Natural killer cell treated with Interleukin-12 subunit alpha and Interleukin-12 subunit beta and Interleukin-15 and Interleukin-18, amount 100 ng/mL, for 72 hours (primary cell): ENCODE results near the gene TMEM59. TPM values are rescaled to one million over a fixed set of nuclear protein-coding genes. Genes with fewer than 3 reads are reported as not detected.
"Not testable (repeated sequence)": the region's sequence is repeated elsewhere in the genome, so short reads cannot be mapped to it uniquely, and the experiment has no call there.

Source experiments
- ATAC-seq, 2 donors: fragments of 150-1000 bp; cut with Tn5 transposase in 1 of 2; sonication (Bioruptor Pico), chemical (Tn5 transposase) in 1 of 2; 2 replicates each; pipeline ENCODE4 v1.10.0; 2021
- DNase-seq: peaks from one replicate; pipeline ENCODE4 v3.0.0; 2022; ENCODE audit warnings: low spot score
- H3K27ac Mint-ChIP-seq, 2 donors: 1 replicate in 1 of 2; 2 replicates in 1 of 2; pipeline ENCODE4 v1.8.0; 2022; ENCODE audit warnings: mixed read lengths in 2 of 2, mild to moderate bottlenecking in 1 of 2, moderate library complexity in 1 of 2
- H3K27me3 Mint-ChIP-seq, 2 donors: 1 replicate in 1 of 2; 2 replicates in 1 of 2; pipeline ENCODE4 v1.8.0; 2022; ENCODE audit warnings: mixed read lengths in 2 of 2
- H3K36me3 Mint-ChIP-seq: one replicate; pipeline ENCODE4 v1.8.0; 2022; ENCODE audit warnings: mixed read lengths
- H3K4me1 Mint-ChIP-seq, 2 donors: 1 replicate in 1 of 2; 2 replicates in 1 of 2; pipeline ENCODE4 v1.8.0; 2022; ENCODE audit warnings: low read depth in 2 of 2, mixed read lengths in 2 of 2, mild to moderate bottlenecking in 1 of 2
- H3K4me3 Mint-ChIP-seq: one replicate; pipeline ENCODE4 v1.8.0; 2022; ENCODE audit warnings: mixed read lengths
- H3K9me3 Mint-ChIP-seq: 2 replicates; pipeline ENCODE4 v1.8.0; 2022; ENCODE audit warnings: mixed read lengths
- total RNA-seq, 2 donors: library from RNA; stranded (reverse); gene quantifications; one replicate each; pipeline ENCODE4 v1.2.3, GENCODE V29; 2022

The TMEM59 gene
- total RNA-seq, 2 donors from 2014 or later, result 85.9 to 239 TPM

DNA sequence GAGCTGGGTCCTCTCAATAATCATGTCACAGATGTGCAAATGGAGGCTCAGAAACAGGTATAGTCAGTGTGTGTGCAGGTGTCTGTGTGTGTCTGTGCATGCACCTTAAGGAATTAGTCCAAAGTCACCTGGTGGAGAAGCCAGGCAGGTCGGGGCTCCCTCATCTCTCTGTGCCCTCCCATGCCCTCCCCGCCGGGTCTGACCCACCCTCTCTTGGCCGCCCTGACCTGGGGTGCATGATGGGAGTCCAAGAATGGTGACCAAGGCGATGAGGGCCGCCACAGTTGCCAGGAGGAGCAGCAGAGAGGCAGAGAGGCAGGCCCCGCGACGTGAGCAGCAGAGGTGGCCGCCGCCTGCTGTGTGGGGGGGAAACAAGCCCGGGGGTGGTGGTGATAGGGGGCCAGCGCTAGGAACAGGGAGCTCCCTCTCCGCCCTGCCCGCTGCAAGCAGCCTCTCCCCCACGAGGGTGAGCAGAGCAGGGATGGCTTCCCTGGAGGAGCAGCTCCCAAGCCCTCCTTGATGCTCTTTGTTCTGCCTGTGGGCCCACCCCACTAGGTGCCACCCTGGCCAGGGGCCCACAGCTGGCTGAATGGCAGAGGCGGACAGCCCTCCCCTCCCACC, 38.9 kb downstream of the TMEM59 start:
- H3K4me3 Mint-ChIP-seq, result no peak overlapping the region
- no peaks in the 10 kb centered on the region for H3K4me1 Mint-ChIP-seq
- peak overlapping the region in 1 of 2 donors; percentile 50 for H3K27ac Mint-ChIP-seq
- peaks cover 0 to 16% of the 10 kb centered on the region in 2 donors for H3K27me3 Mint-ChIP-seq
- ATAC-seq (no peak), DNase-seq (no peak)
- H3K9me3 Mint-ChIP-seq, result no peaks in the 10 kb centered on the region
- no peaks in the 10 kb centered on the region for H3K36me3 Mint-ChIP-seq

DNA sequence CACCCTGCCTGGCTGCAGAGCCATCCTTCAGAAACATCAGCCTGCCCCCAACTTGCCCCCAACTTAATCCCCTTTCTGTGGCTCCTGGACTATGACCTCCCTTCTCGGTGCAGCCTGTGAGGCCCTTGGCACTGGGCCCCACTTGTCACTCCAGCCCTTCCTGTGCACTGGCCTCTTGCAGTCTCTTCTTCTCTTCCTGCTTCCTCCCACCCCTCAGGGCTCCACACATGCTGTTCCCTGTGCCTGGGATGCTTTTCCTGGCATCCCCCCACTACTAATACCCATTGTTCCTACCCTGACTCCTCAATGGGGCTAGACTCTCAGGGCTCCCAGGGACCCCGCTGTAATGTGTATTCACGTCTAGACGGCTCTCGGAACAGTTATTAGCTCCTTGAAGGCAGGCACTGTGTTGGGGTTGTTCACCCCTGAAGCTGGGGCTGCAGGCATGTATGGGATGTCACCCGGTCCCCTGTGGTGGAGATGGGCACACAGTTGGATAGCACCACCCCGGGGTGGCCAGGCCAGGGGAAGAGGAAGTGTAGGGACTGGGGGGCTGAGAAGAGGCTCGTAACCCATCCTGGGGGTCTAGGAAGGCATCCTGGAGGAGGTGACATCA, 39.5 kb downstream of the TMEM59 start:
- ATAC-seq (no peak), DNase-seq (no peak)
- Mint-ChIP-seq H3K27me3 (peaks cover 0 to 18% of the 10 kb centered on the region in 2 donors), H3K4me3 (no peak overlapping the region), H3K36me3 (no peaks in the 10 kb centered on the region), H3K9me3 (no peaks in the 10 kb centered on the region), H3K4me1 (no peaks in the 10 kb centered on the region), H3K27ac (peak overlapping the region in 1 of 2 donors; percentile 50)

DNA sequence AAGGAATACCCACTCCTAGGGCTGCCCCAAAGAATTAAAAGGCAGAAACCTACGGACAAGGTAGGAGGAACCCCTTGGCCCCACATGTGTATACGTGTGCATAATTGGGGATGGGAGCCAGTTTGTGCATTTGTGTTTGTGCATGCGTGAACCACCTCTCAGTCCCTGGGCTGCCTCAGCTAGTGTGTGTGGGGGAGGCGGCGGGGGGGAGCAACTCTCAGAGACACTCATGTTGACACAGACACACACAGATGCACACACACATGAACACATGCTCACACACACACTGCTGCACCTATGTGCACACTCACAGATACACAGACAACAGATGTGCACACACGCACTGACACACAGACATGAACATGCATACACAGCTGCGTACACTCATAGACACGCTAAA, 40.1 kb downstream of the TMEM59 start:
- Mint-ChIP-seq H3K4me1 (no peaks in the 10 kb centered on the region), H3K36me3 (no peaks in the 10 kb centered on the region), H3K4me3 (no peak overlapping the region), H3K27me3 (peaks cover 0 to 20% of the 10 kb centered on the region in 2 donors), H3K27ac (no peak overlapping the region), H3K9me3 (no peaks in the 10 kb centered on the region)
- ATAC-seq (no peak), DNase-seq (no peak)

DNA sequence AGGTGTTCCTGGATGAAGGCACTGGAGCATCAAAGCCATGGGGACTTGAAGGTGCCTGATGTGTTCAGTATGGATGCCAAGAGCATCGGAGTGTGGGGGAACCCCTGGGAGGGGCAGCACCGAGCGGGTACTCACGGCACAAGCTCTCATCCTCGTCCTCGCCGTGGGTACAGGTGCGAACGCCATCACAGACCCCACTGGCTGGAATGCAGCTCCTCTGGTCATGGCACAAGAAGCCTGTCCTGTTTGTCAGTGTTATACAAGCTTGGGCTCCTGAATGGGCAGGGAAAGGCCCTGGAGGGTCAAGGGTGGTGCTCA, 41.0 kb downstream of the TMEM59 start:
- Mint-ChIP-seq H3K4me1 (no peaks in the 10 kb centered on the region), H3K4me3 (no peak overlapping the region), H3K36me3 (no peaks in the 10 kb centered on the region), H3K9me3 (no peaks in the 10 kb centered on the region), H3K27ac (no peak overlapping the region), H3K27me3 (peaks cover 0 to 19% of the 10 kb centered on the region in 2 donors)
- ATAC-seq (no peak), DNase-seq (no peak)

DNA sequence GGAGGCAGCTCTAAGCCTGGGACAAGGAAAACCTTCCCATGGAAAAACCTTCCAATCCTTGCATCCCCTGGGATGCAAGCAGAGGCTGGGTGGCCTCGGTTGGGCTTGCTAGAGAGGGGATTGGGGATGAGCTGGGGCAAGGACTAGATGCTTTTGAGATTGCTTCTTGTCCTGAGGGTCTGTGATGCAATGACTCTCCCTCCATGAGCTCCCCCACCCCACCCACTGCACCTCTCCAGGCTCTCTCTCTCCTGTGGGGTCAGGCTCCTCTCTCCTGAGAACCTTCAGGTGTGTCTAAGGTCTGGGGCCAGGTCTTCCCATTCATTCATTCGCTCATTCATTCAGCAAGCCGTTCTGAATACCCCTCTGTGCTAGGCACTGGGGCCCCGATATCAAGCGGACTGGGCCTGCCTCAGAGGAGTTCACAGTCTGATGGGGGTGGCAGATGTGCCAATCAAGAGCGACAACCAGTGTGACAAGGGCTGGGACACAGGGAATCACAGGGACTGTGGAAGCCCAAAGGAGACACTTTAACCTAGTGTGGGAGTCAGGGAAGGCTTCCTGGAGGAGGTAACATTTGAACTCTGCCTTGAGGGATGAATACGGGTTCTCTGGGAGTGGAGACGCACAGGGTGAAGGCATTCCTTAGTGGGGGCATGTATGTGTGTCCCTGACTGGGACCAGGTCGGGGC, 41.5 kb downstream of the TMEM59 start:
- Mint-ChIP-seq H3K9me3 (no peaks in the 10 kb centered on the region), H3K27ac (no peak overlapping the region), H3K36me3 (no peaks in the 10 kb centered on the region), H3K4me1 (no peaks in the 10 kb centered on the region), H3K27me3 (peaks cover under 1 to 17% of the 10 kb centered on the region in 2 donors), H3K4me3 (no peak overlapping the region)
- DNase-seq, result no peak
- ATAC-seq, result no peak

DNA sequence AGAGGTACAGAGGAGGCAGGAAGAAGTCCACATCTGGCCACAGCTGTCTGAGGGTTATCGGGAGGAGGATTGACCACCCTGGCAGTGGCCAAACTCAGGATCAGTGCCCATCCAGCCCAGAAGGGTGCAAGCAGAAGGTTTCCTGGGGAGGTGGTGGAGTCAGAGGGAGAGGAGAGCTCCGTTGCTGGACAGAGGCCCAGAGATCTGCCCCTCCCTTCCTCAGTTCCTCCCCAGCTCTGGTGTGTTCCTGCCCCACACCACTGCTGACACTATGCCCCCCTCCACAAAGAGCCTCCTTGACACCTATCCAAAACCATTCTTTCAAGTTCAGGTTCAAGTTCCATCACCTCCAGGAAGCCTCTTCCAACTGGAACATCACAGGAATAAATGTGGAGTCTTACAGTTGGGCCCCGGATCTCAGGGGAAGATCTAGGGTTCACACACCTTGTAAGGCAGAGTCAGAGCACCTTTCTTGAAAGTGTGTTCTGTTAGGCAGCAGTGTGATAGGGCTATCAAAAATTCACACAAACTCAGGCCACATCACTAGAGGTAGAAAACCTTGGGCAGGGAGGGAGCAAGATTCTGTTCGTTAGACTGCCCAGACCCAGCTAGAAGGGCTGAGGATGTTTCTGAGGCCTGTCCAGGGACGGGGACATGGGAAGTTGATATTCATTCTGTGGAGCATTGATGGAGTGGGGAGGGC, 42.4 kb downstream of the TMEM59 start:
- no peak for ATAC-seq
- Mint-ChIP-seq H3K36me3 (no peaks in the 10 kb centered on the region), H3K9me3 (no peaks in the 10 kb centered on the region), H3K4me1 (no peaks in the 10 kb centered on the region), H3K4me3 (no peak overlapping the region), H3K27ac (no peak overlapping the region), H3K27me3 (peaks cover 4 to 21% of the 10 kb centered on the region in 2 donors)
- DNase-seq, result no peak

DNA sequence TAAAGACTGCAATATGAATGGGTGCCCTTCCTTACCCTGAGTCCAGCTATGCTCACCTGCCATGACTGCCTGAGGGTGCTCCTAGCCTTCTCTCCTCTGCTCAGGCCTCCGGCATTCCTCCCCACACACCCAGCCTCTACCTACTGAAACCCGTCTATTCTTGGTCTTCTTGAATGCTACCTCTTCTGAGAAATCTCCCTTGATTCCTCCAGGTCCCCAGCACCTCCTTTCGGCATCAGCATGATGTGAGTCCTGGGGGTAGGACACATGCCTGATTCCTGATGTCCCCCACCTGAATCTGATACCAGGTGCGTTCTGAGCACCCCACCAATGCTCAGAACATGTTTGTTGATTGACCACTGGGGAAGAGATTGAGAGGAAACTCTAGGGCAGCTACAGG, 43.6 kb downstream of the TMEM59 start:
- Mint-ChIP-seq H3K27ac (no peak overlapping the region), H3K4me3 (no peak overlapping the region), H3K36me3 (no peaks in the 10 kb centered on the region), H3K4me1 (no peaks in the 10 kb centered on the region), H3K9me3 (no peaks in the 10 kb centered on the region), H3K27me3 (peaks cover 4 to 23% of the 10 kb centered on the region in 2 donors)
- DNase-seq (no peak), ATAC-seq (no peak)

DNA sequence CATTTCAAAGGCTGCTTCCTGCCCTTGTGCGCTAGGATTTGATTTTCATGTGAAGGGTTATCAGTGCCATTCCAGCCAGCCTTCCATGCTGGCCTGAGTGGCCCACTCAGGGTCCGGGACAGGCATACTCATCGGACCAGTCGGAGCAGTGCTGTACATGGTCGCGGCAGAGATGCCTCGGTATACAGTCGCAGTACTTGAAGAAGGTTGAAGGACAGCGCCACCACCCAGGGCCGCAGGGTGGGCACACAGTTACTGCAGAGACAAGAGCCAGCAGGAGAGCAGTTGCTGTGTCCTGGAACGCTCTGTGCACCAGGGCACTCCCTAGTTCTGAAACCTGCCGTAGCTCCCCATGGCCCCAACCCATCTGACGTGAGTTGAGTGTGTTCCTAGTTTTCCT, 44.1 kb downstream of the TMEM59 start:
- Mint-ChIP-seq H3K4me3 (no peak overlapping the region), H3K27ac (no peak overlapping the region), H3K36me3 (no peaks in the 10 kb centered on the region), H3K27me3 (peaks cover 4 to 23% of the 10 kb centered on the region in 2 donors), H3K4me1 (no peaks in the 10 kb centered on the region), H3K9me3 (no peaks in the 10 kb centered on the region)
- ATAC-seq (no peak), DNase-seq (no peak)

DNA sequence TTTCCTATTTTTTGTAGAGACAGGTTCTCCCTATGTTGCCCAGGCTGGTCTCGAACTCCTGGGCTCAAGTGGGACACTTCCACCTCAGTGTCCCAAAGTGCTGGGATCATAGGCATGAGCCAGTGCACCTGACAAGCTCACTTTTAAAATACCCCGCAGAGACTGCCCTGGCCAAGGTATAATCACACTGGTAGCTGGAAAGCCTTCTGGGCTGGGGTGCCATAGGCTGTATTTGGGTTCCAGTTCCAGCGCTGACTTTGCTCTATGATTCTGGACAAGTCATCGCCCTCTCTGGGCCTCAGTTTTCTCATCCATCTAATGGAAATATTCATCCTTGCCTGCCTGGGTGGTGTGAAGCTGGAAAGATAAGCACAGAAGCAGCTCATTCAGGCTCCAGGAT, 45.4 kb downstream of the TMEM59 start:
- peaks cover 4 to 20% of the 10 kb centered on the region in 2 donors for H3K27me3 Mint-ChIP-seq
- no peaks in the 10 kb centered on the region for H3K36me3 Mint-ChIP-seq
- H3K4me3 Mint-ChIP-seq, result no peak overlapping the region
- H3K27ac Mint-ChIP-seq, result no peak overlapping the region
- DNase-seq (no peak), ATAC-seq (no peak)
- no peaks in the 10 kb centered on the region for H3K4me1 Mint-ChIP-seq
- no peaks in the 10 kb centered on the region for H3K9me3 Mint-ChIP-seq

DNA sequence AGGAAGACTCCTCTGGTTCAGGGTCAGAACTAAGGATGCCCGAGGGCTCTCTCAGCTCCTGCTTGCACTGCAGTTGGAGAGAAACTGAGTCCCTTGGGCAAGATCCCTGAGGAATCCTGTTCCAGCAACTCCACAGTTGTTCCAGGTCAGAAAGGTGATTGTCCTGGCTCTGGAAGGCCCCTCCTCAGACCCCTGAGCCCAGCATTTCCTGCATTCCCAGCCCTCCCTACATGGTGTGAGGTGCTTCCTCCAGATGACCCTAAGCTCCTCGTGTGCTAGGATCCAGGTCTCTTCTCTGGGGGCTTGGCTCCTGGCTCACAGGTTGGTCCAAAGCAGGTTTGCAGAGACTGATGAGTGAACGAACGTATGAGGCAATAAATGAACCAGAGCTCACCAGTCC, 46.5 kb downstream of the TMEM59 start:
- Mint-ChIP-seq H3K4me1 (no peaks in the 10 kb centered on the region), H3K27ac (no peak overlapping the region), H3K27me3 (peaks cover 4 to 20% of the 10 kb centered on the region in 2 donors), H3K36me3 (no peaks in the 10 kb centered on the region), H3K9me3 (no peaks in the 10 kb centered on the region), H3K4me3 (no peak overlapping the region)
- ATAC-seq (no peak), DNase-seq (no peak)

DNA sequence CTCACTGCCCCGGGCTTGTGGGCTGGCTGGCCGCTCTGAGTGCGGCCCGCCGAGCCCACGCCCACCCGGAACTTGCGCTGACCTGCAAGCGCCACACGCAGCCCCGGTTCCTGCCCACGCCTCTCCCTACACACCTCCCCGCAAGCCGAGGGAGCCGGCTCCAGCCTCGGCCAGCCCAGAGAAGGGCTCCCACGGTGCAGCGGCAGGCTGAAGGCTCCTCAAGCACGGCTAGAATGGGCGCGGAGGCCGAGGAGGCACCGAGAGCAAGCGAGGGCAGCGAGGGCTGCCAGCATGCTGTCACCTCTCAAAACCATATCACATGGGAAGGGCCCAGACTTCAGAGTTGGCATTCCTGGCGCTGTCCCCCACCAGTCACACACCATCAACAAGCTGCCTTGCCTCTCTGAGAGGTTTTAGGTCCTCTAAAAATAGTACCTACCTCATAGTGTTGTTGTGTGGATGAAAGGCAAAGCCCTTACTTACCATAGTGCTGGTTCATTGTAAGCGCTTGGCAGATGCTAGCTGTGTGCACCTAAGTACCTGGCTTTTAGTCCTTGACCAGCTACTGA, 48.4 kb downstream of the TMEM59 start:
- Mint-ChIP-seq H3K4me3 (no peak overlapping the region), H3K4me1 (no peaks in the 10 kb centered on the region), H3K27ac (no peak overlapping the region), H3K36me3 (no peaks in the 10 kb centered on the region), H3K9me3 (no peaks in the 10 kb centered on the region), H3K27me3 (peaks cover 4 to 16% of the 10 kb centered on the region in 2 donors)
- DNase-seq, result no peak
- no peak for ATAC-seq

DNA sequence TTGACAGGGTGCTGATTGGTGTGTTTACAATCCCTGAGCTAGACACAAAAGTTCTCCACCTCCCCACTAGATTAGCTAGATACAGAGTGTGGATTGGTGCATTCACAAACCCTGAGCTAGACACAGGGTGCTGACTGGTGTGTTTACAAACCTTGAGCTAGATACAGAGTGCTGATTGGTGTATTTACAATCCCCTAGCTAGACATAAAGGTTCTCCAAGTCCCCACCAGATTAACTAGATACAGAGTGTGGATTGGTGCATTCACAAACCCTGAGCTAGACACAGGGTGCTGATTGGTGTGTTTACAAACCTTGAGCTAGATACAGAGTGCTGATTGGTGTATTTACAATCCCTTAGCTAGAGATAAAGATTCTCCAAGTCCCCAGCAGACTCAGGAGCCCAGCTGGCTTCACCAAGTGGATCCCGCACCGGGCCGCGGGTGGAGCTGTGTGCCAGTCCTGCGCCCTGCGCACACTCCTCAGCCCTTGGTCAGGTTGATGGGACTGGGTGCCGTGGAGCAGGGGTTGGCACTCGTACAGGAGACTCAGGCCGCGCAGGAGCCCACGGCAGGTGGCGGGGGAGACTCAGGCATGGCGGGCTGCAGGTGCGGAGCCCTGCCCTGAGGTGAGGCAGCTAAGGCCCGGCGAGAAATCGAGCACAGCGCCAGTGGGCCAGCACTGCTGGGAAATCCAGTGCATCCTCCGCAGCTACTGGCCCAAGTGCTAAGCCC, 49.1 kb downstream of the TMEM59 start:
- not testable (repeated sequence) for H3K36me3 Mint-ChIP-seq, H3K27ac Mint-ChIP-seq, H3K4me1 Mint-ChIP-seq, ATAC-seq, H3K4me3 Mint-ChIP-seq, H3K9me3 Mint-ChIP-seq, DNase-seq
- peaks cover 4 to 16% of the 10 kb centered on the region in 2 donors for H3K27me3 Mint-ChIP-seq

DNA sequence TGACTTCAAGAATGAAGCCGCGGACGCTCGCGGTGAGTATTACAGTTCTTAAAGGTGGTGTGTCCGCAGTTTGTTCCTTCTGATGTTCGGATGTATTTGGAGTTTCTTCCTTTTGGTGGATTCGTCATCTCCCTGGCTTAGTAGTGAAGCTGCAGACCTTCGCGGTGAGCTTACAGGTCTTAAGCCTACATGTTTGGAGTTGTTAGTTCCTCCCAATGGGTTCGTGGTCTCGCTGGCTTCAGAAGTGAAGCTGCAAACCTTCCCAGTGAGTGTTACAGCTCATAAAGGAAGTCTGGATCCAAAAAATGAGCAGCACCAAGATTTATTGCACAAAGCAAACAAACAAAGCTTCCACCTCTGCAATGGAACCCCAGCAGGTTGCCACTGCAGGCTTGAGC, 49.8 kb downstream of the TMEM59 start:
- Mint-ChIP-seq H3K27me3 (peaks cover 4 to 12% of the 10 kb centered on the region in 2 donors), H3K27ac (no peak overlapping the region), H3K9me3 (no peaks in the 10 kb centered on the region), H3K4me3 (no peak overlapping the region), H3K4me1 (no peaks in the 10 kb centered on the region), H3K36me3 (no peaks in the 10 kb centered on the region)
- ATAC-seq (no peak), DNase-seq (no peak)
